Inflammatory macrophage (primary cell): Measurements from ENCODE around the gene TRO.

Source experiments
- DNase-seq, 2 donors: peaks; one replicate each; pipeline ENCODE4 v3.0.0-alpha.2; 2020 to 2022

The TRO gene

GRCh38 chrX:54961750-54962149, 41.1 kb downstream of the TRO start:
- no peak for DNase-seq

- no peak for DNase-seq
These were observed 44.3 kb downstream of the TRO start for GRCh38 chrX:54964766-54965497.

GRCh38 chrX:54977387-54977786, 56.8 kb downstream of the TRO start:
- DNase-seq = no peak

DNA sequence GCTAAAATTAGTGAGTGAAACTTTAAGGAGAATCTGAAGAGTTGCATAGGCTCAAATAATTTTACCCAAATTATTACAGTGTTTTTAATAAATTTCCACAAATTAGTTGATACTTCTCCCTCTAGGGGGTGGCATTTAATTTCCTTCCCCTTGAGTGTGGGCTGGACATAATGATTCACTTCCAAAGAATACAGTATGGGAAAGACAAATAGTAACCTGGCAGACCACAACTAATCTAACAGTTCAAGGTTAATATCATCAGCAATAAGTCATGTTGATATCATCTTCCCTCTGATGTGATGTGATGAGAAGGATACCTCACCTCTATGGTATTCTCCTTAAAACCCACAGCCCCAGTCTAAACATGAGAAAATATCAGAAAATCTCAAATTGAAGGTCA, 57.8 kb downstream of the TRO start:
- no peak for DNase-seq

- no peak for DNase-seq
These were observed 58.8 kb downstream of the TRO start for GRCh38 chrX:54979432-54979831.

- DNase-seq = no peak
These were observed 59.7 kb downstream of the TRO start for GRCh38 chrX:54980334-54980733.
